Measurements from ENCODE around the gene SLC5A1. TPM values are rescaled to one million over a fixed set of nuclear protein-coding genes. Genes with fewer than 3 reads are reported as not detected.

SLC5A1 gene
- total and polyA plus RNA-seq, 2 donors (not counting 1 experiment from before 2014, with no cell fraction given), result not detected

- no peaks in the 10 kb centered on the region for H3K36me3 ChIP-seq (replicated peaks in 1 of 2; ENCODE audit: control extremely low read depth in 1 of 2, control insufficient read depth in 1 of 2, extremely low read depth in 1 of 2, insufficient read depth in 2 of 2, low read length in 1 of 2)
- peaks cover 0 to 12% (median 1%) of the 10 kb centered on the region in 4 experiments for H3K27me3 ChIP-seq (replicated peaks in 1 of 4; ENCODE audit: control extremely low read depth in 1 of 4, control insufficient read depth in 3 of 4, insufficient read depth in 4 of 4, low read length in 3 of 4)
- Mint-ChIP-seq H3K27ac (no peak overlapping the region), H3K4me1 (no peaks in the 10 kb centered on the region), H3K4me3 (no peak overlapping the region), H3K27me3 (peaks cover 33% of the 10 kb centered on the region), H3K9me3 (ENCODE audit: insufficient read depth) (no peaks in the 10 kb centered on the region)
- no peak overlapping the region for H3K9ac ChIP-seq (ENCODE audit: low read length)
- CTCF ChIA-PET, result no interaction called here
- peaks cover 0 to 2% (median 0%) of the 10 kb centered on the region in 3 donors for H3K9me3 ChIP-seq (ENCODE audit: control extremely low read depth in 1 of 3, control insufficient read depth in 2 of 3, insufficient read depth in 1 of 3, low read length in 2 of 3)
- TF ChIP-seq CTCF (IDR thresholded peaks at IDR 0.05), result no peak
- no peak for TF ChIP-seq EZH2 (IDR thresholded peaks at IDR 0.05; ENCODE audit: borderline replicate concordance, insufficient read depth, low read depth, low read length, poor library complexity, severe bottlenecking)
- no peak overlapping the region for H3K4me2 ChIP-seq (replicated peaks; ENCODE audit: low read depth, low read length, poor library complexity, severe bottlenecking)
- no peaks in the 10 kb centered on the region for H3K4me1 ChIP-seq (ENCODE audit: control insufficient read depth in 2 of 2, insufficient read depth in 2 of 2, low read length in 2 of 2)
- intact Hi-C loops (cut with micrococcal nuclease), result no loop called here
- H3K4me3 ChIP-seq (ENCODE audit: control extremely low read depth in 1 of 5, extremely low read depth in 1 of 5, insufficient read depth in 1 of 5, low read depth in 2 of 5, low read length in 4 of 5), result no peak overlapping the region
- no peak overlapping the region for H2AFZ ChIP-seq (ENCODE audit: insufficient read depth, low read depth, low read length, poor library complexity, severe bottlenecking)
- ATAC-seq (ENCODE audit: low read depth) (no peak), DNase-seq (no peak)
- H3K27ac ChIP-seq (ENCODE audit: low read length in 2 of 2), result no peak overlapping the region
- H4K20me1 ChIP-seq (ENCODE audit: control insufficient read depth, insufficient read depth, low read length, poor library complexity, severe bottlenecking), result no peaks in the 10 kb centered on the region
- H3K79me2 ChIP-seq (ENCODE audit: control insufficient read depth, insufficient read depth, low read length), result no peaks in the 10 kb centered on the region
- WGBS (ENCODE audit: insufficient coverage), result 100% methylated on average over 2 of the region's 4 CpGs
- POLR2A ChIA-PET, result no interaction called here
Measured at GRCh38 chr22:32069579-32070372, 26.7 kb downstream of the SLC5A1 start.

GRCh38 chr22:32073262-32073661, 30.2 kb downstream of the SLC5A1 start:
- no peaks in the 10 kb centered on the region for H3K4me1 Mint-ChIP-seq
- Histone ChIP-seq H2AFZ (ENCODE audit: insufficient read depth, low read depth, low read length, poor library complexity, severe bottlenecking) (no peak overlapping the region), H3K27me3 (replicated peaks in 1 of 4; ENCODE audit: control extremely low read depth in 1 of 4, control insufficient read depth in 3 of 4, insufficient read depth in 4 of 4, low read length in 3 of 4) (peaks cover 0 to 2% (median 0%) of the 10 kb centered on the region in 4 experiments), H3K9me3 (ENCODE audit: control extremely low read depth in 1 of 3, control insufficient read depth in 2 of 3, insufficient read depth in 1 of 3, low read length in 2 of 3) (no peaks in the 10 kb centered on the region), H3K79me2 (ENCODE audit: control insufficient read depth, insufficient read depth, low read length) (no peaks in the 10 kb centered on the region), H3K4me1 (ENCODE audit: control insufficient read depth in 2 of 2, insufficient read depth in 2 of 2, low read length in 2 of 2) (no peaks in the 10 kb centered on the region), H3K27ac (ENCODE audit: low read length in 2 of 2) (no peak overlapping the region), H3K4me3 (ENCODE audit: control extremely low read depth in 1 of 5, extremely low read depth in 1 of 5, insufficient read depth in 1 of 5, low read depth in 2 of 5, low read length in 4 of 5) (no peak overlapping the region), H3K36me3 (replicated peaks in 1 of 2; ENCODE audit: control extremely low read depth in 1 of 2, control insufficient read depth in 1 of 2, extremely low read depth in 1 of 2, insufficient read depth in 2 of 2, low read length in 1 of 2) (no peaks in the 10 kb centered on the region), H3K9ac (ENCODE audit: low read length) (no peak overlapping the region), H3K4me2 (replicated peaks; ENCODE audit: low read depth, low read length, poor library complexity, severe bottlenecking) (no peak overlapping the region), H4K20me1 (ENCODE audit: control insufficient read depth, insufficient read depth, low read length, poor library complexity, severe bottlenecking) (no peaks in the 10 kb centered on the region)
- CTCF ChIA-PET, result no interaction called here
- no peak for DNase-seq
- no peak overlapping the region for H3K4me3 Mint-ChIP-seq
- H3K27ac Mint-ChIP-seq, result no peak overlapping the region
- POLR2A ChIA-PET, result no interaction called here
- ATAC-seq (ENCODE audit: low read depth), result no peak
- peaks cover 29% of the 10 kb centered on the region for H3K27me3 Mint-ChIP-seq
- intact Hi-C loops (cut with micrococcal nuclease), result no loop called here
- no peaks in the 10 kb centered on the region for H3K9me3 Mint-ChIP-seq (ENCODE audit: insufficient read depth)
- WGBS (ENCODE audit: insufficient coverage), result 87% methylated on average over 5 of the region's 7 CpGs
- TF ChIP-seq EZH2 (IDR thresholded peaks at IDR 0.05; ENCODE audit: borderline replicate concordance, insufficient read depth, low read depth, low read length, poor library complexity, severe bottlenecking) (no peak), CTCF (IDR thresholded peaks at IDR 0.05) (no peak)
